Fibroblast of villous mesenchyme (primary cell): Measurements from ENCODE around the gene CDH22. TPM values are rescaled to one million over a fixed set of nuclear protein-coding genes. Genes with fewer than 3 reads are reported as not detected.
A peak's percentile ranks its signal among the peaks of the same experiment; 100 is the strongest.

Source experiments
- DNase-seq: peaks from one replicate; pipeline ENCODE4 v3.0.0-alpha.2; 2010; ENCODE audit warnings: low read depth
- H3K4me3 ChIP-seq: 2 replicates; pipeline ENCODE4 v1.5.1; 2011; ENCODE audit warnings: low read depth, mild to moderate bottlenecking, low read length
- CTCF ChIP-seq: IDR thresholded peaks from 2 replicates; pipeline ENCODE4 v1.5.1; 2012; ENCODE audit warnings: low read depth, mild to moderate bottlenecking, low read length; ENCODE audit not compliant: insufficient read depth
- total RNA-seq: library from RNA; depleted of rRNA; stranded (reverse); fragments of >200 nt; gene quantifications from 2 replicates; pipeline ENCODE4 v1.2.3, GENCODE V29; 2012

The CDH22 gene
- total RNA-seq, result not detected in 2 replicates

- peak; percentile 19 for TF ChIP-seq CTCF
- DNase-seq, result peak; percentile 20
- peak within 1 kb of the TSS; percentile 23 for H3K4me3 ChIP-seq
Measured at GRCh38 chr20:46308258-46309157, at the start of gene CDH22. TSS of gene CDH22 (minus strand) at chr20:46308498. CDS start at chr20:46251294, 57,204 bp downstream.

GRCh38 chr20:46357030-46357514, 48.8 kb upstream of the CDH22 start:
- H3K4me3 ChIP-seq, result no peak overlapping the region
- no peak for DNase-seq
- TF ChIP-seq CTCF, result no peak

GRCh38 chr20:46356195-46357029, 48.1 kb upstream of the CDH22 start:
- TF ChIP-seq CTCF, result no peak
- DNase-seq, result no peak
- no peak overlapping the region for H3K4me3 ChIP-seq

GRCh38 chr20:46355778-46356177, 47.5 kb upstream of the CDH22 start:
- DNase-seq, result no peak
- H3K4me3 ChIP-seq, result no peak overlapping the region
- no peak for TF ChIP-seq CTCF

- H3K4me3 ChIP-seq, result no peak overlapping the region
- TF ChIP-seq CTCF, result no peak
- DNase-seq, result no peak
Measured at GRCh38 chr20:46354920-46355654, 46.8 kb upstream of the CDH22 start.

GRCh38 chr20:46354207-46354555, 45.9 kb upstream of the CDH22 start:
- DNase-seq, result no peak
- H3K4me3 ChIP-seq, result no peak overlapping the region
- no peak for TF ChIP-seq CTCF
